Measurements from ENCODE around the gene TENM4.

The TENM4 gene

GRCh38 chr11:78714539-78714938 lies 726.3 kb downstream of the TENM4 start:
- DNase-seq = no peak

- DNase-seq = no peak
These were observed 729.1 kb downstream of the TENM4 start for GRCh38 chr11:78711735-78712134.

GRCh38 chr11:78710417-78710816 lies 730.4 kb downstream of the TENM4 start:
- DNase-seq = no peak

- DNase-seq = no peak
These were observed 732.4 kb downstream of the TENM4 start for GRCh38 chr11:78708388-78708787.

GRCh38 chr11:78706551-78706950 lies 734.3 kb downstream of the TENM4 start:
- DNase-seq = no peak

GRCh38 chr11:78704811-78705210 lies 736.0 kb downstream of the TENM4 start:
- no peak for DNase-seq

GRCh38 chr11:78699609-78700135 lies 741.2 kb downstream of the TENM4 start:
- DNase-seq = no peak

GRCh38 chr11:78698612-78699011 lies 742.2 kb downstream of the TENM4 start:
- no peak for DNase-seq

- DNase-seq = no peak
These were observed 744.7 kb downstream of the TENM4 start for GRCh38 chr11:78696177-78696576.

- no peak for DNase-seq
These were observed 746.7 kb downstream of the TENM4 start for GRCh38 chr11:78694152-78694551.

GRCh38 chr11:78691215-78691614 lies 749.6 kb downstream of the TENM4 start:
- DNase-seq = no peak

- DNase-seq = no peak
These were observed 750.4 kb downstream of the TENM4 start for GRCh38 chr11:78690352-78690987.

GRCh38 chr11:78689585-78690153 lies 751.2 kb downstream of the TENM4 start:
- no peak for DNase-seq

GRCh38 chr11:78689101-78689500 lies 751.7 kb downstream of the TENM4 start:
- DNase-seq = no peak

GRCh38 chr11:78688460-78688859 lies 752.4 kb downstream of the TENM4 start:
- DNase-seq = no peak

GRCh38 chr11:78685156-78685555 lies 755.7 kb downstream of the TENM4 start:
- DNase-seq = no peak

GRCh38 chr11:78684377-78684776 lies 756.5 kb downstream of the TENM4 start:
- DNase-seq = no peak

GRCh38 chr11:78683774-78684173 lies 757.1 kb downstream of the TENM4 start:
- no peak for DNase-seq

- no peak for DNase-seq
These were observed 764.7 kb downstream of the TENM4 start for GRCh38 chr11:78676026-78676557.

GRCh38 chr11:78672850-78673620 lies 767.8 kb downstream of the TENM4 start:
- DNase-seq = no peak

- no peak for DNase-seq
These were observed 771.6 kb downstream of the TENM4 start for GRCh38 chr11:78669249-78669648.

- DNase-seq = no peak
These were observed 773.4 kb downstream of the TENM4 start for GRCh38 chr11:78667461-78667860.

- no peak for DNase-seq
These were observed 774.1 kb downstream of the TENM4 start for GRCh38 chr11:78666675-78667160.

GRCh38 chr11:78664636-78665035 lies 776.2 kb downstream of the TENM4 start:
- no peak for DNase-seq

Data from NCI-H1092 (cell line).